RWPE2 (cell line): Measurements from ENCODE around the gene GPR31.

Experiments
- ATAC-seq: fragments of 200-7000 bp; cut with Tn5 transposase; 3 replicates; pipeline ENCODE4 v1.9.1; 2021; ENCODE audit warnings: low read depth
- DNase-seq: peaks from one replicate; pipeline ENCODE4 v3.0.0-alpha.2; 2020; ENCODE audit warnings: low spot score
- H3K27ac ChIP-seq: fragments of 450-650 bp; 2 replicates; pipeline ENCODE4 v1.5.1; 2017; ENCODE audit warnings: mild to moderate bottlenecking; ENCODE audit not compliant: poor library complexity, severe bottlenecking
- H3K27me3 ChIP-seq: fragments of 250-450 bp; sonication (Bioruptor Pico); 2 replicates; pipeline ENCODE4 v1.5.1; 2021; ENCODE audit warnings: mild to moderate bottlenecking, moderate library complexity; ENCODE audit not compliant: insufficient read depth, poor library complexity, severe bottlenecking
- H3K36me3 ChIP-seq: fragments of 250-450 bp; sonication (Bioruptor Pico); 2 replicates; pipeline ENCODE4 v1.5.1; 2020; ENCODE audit warnings: low read depth, mild to moderate bottlenecking, moderate library complexity
- H3K4me1 ChIP-seq: fragments of 250-450 bp; sonication (Bioruptor Pico); 2 replicates; pipeline ENCODE4 v1.5.1; 2021; ENCODE audit warnings: mild to moderate bottlenecking, moderate library complexity; ENCODE audit not compliant: insufficient read depth, poor library complexity, severe bottlenecking
- H3K4me3 ChIP-seq: fragments of 250-450 bp; sonication (Bioruptor Pico); 2 replicates; pipeline ENCODE4 v1.5.1; 2021; ENCODE audit warnings: mild to moderate bottlenecking, moderate library complexity; ENCODE audit not compliant: severe bottlenecking
- H3K9me3 ChIP-seq: fragments of 250-450 bp; sonication (Bioruptor Pico); 2 replicates; pipeline ENCODE4 v1.5.1; 2021; ENCODE audit warnings: mild to moderate bottlenecking, moderate library complexity; ENCODE audit not compliant: severe bottlenecking
- CTCF ChIP-seq: fragments of 450-650 bp; IDR thresholded peaks from one replicate; pipeline ENCODE4 v1.5.1; 2017; ENCODE audit warnings: mild to moderate bottlenecking, moderate library complexity; ENCODE audit not compliant: poor library complexity, severe bottlenecking

GPR31 gene

GRCh38 chr6:167125855-167126349, 31.9 kb downstream of the GPR31 start:
- TF ChIP-seq CTCF = no peak
- Histone ChIP-seq H3K4me3 (no peak overlapping the region), H3K9me3 (no peaks in the 10 kb centered on the region), H3K27me3 (no peaks in the 10 kb centered on the region), H3K27ac (no peak overlapping the region), H3K36me3 (no peaks in the 10 kb centered on the region), H3K4me1 (no peaks in the 10 kb centered on the region)
- no peak for DNase-seq
- ATAC-seq = no peak

- no peak for TF ChIP-seq CTCF
- no peak overlapping the region for H3K4me3 ChIP-seq
- H3K36me3 ChIP-seq = no peaks in the 10 kb centered on the region
- no peak for ATAC-seq
- H3K27me3 ChIP-seq = no peaks in the 10 kb centered on the region
- DNase-seq = no peak
- no peak overlapping the region for H3K27ac ChIP-seq
- no peaks in the 10 kb centered on the region for H3K4me1 ChIP-seq
- no peaks in the 10 kb centered on the region for H3K9me3 ChIP-seq
Measured at GRCh38 chr6:167125410-167125809, 32.4 kb downstream of the GPR31 start.

- TF ChIP-seq CTCF = no peak
- Histone ChIP-seq H3K27me3 (no peaks in the 10 kb centered on the region), H3K4me1 (no peaks in the 10 kb centered on the region), H3K4me3 (no peak overlapping the region), H3K27ac (no peak overlapping the region), H3K9me3 (no peaks in the 10 kb centered on the region), H3K36me3 (no peaks in the 10 kb centered on the region)
- ATAC-seq (no peak), DNase-seq (no peak)
Measured at GRCh38 chr6:167124753-167125152, 33.0 kb downstream of the GPR31 start.

GRCh38 chr6:167122827-167123657, 34.7 kb downstream of the GPR31 start, which contains the start of gene CCR6:
Gene CCR6 (plus strand): TSS chr6:167123096. CDS start chr6:167136135, 13,039 bp downstream.
- Histone ChIP-seq H3K36me3 (no peaks in the 10 kb centered on the region), H3K27ac (no peak within 1 kb of the TSS), H3K9me3 (no peaks in the 10 kb centered on the region), H3K4me1 (no peaks in the 10 kb centered on the region), H3K4me3 (no peak within 1 kb of the TSS), H3K27me3 (no peaks in the 10 kb centered on the region)
- no peak for TF ChIP-seq CTCF
- DNase-seq (no peak), ATAC-seq (no peak)
